Activated T-cell treated with anti-CD3 and anti-CD28 coated beads, Interleukin-2, amount 50 U/mL, for 1 hour (primary cell): ENCODE results near the gene CENPV.
A peak's percentile ranks its signal among the peaks of the same experiment; 100 is the strongest.

ENCODE experiments used
- DNase-seq: peaks from one replicate; pipeline ENCODE4 v3.0.0-alpha.2; 2020

The CENPV gene

GRCh38 chr17:16358394-16358793 is 5.1 kb upstream of the CENPV start:
- no peak for DNase-seq

- no peak for DNase-seq
Observed at GRCh38 chr17:16354585-16354984, 1.3 kb upstream of the CENPV start.

GRCh38 chr17:16352667-16353316 is 477 bp downstream of the CENPV start:
- DNase-seq = no peak

- peak; percentile 41 for DNase-seq
Observed at GRCh38 chr17:16352303-16352666, 984 bp downstream of the CENPV start.

- DNase-seq = no peak
Observed at GRCh38 chr17:16351831-16352230, 1.4 kb downstream of the CENPV start.

GRCh38 chr17:16349431-16349830 is 3.8 kb downstream of the CENPV start:
- no peak for DNase-seq

GRCh38 chr17:16348586-16348985 is 4.7 kb downstream of the CENPV start:
- no peak for DNase-seq

GRCh38 chr17:16346721-16347271 is 6.5 kb downstream of the CENPV start:
- DNase-seq = no peak

GRCh38 chr17:16345565-16345964 is 7.7 kb downstream of the CENPV start:
- no peak for DNase-seq

GRCh38 chr17:16343569-16343968 is 9.7 kb downstream of the CENPV start:
- DNase-seq = no peak

- no peak for DNase-seq
Observed at GRCh38 chr17:16342979-16343378, 10.3 kb downstream of the CENPV start.

GRCh38 chr17:16339959-16340358 is 13.3 kb downstream of the CENPV start:
- no peak for DNase-seq

- DNase-seq = no peak
Observed at GRCh38 chr17:16339402-16339801, 13.9 kb downstream of the CENPV start.

- DNase-seq = no peak
Observed at GRCh38 chr17:16338391-16338790, 14.9 kb downstream of the CENPV start.

GRCh38 chr17:16329519-16330271 is 23.6 kb downstream of the CENPV start:
- DNase-seq = no peak

- DNase-seq = no peak
Observed at GRCh38 chr17:16328997-16329396, 24.3 kb downstream of the CENPV start.

GRCh38 chr17:16327018-16327417 is 26.3 kb downstream of the CENPV start:
- DNase-seq = no peak

GRCh38 chr17:16325964-16326363 is 27.3 kb downstream of the CENPV start:
- DNase-seq = no peak

GRCh38 chr17:16322636-16323035 is 30.6 kb downstream of the CENPV start:
- no peak for DNase-seq

- DNase-seq = no peak
Observed at GRCh38 chr17:16319969-16320368, 33.3 kb downstream of the CENPV start.

GRCh38 chr17:16314859-16315258 is 38.4 kb downstream of the CENPV start:
- no peak for DNase-seq

GRCh38 chr17:16314189-16314588 is 39.1 kb downstream of the CENPV start:
- no peak for DNase-seq

- no peak for DNase-seq
Observed at GRCh38 chr17:16313139-16314090, 39.9 kb downstream of the CENPV start.
